Endothelial cell of umbilical vein (primary cell): Measurements from ENCODE around the gene MAP3K10. TPM values are rescaled to one million over a fixed set of nuclear protein-coding genes. Genes with fewer than 3 reads are reported as not detected.

Source experiments
- BruUV-seq: library from RNA; stranded (reverse); fragments of 400-500 nt; replicated peaks from 2 replicates; lab custom pipeline; 2021; lab: Mats Ljungman, UMichigan
- CTCF ChIA-PET: fragments of 300-600, 350-600 bp; sonication (Branson Sonifier 250); formaldehyde crosslinking; loops from one replicate; lab custom pipeline; 2021; ENCODE audit warnings: antibody characterized with exemption, inconsistent platforms; lab: Charles Lee
- POLR2A ChIA-PET: fragments of 300-600, 350-600 bp; sonication (Branson Sonifier 250); formaldehyde crosslinking; loops from one replicate; lab custom pipeline; 2021; ENCODE audit warnings: antibody characterized with exemption, inconsistent platforms; lab: Charles Lee
- DNase-seq: peaks from one replicate; pipeline ENCODE4 v3.0.0-alpha.2; 2011; ENCODE audit warnings: low read depth, low spot score
- FAIRE-seq: peaks from 2 replicates; lab custom pipeline; 2011; peaks lifted over from hg19 to GRCh38; lab: Jason Lieb, UNC
- H2AFZ ChIP-seq: 2 replicates; pipeline ENCODE4 v1.6.0; 2012; ENCODE audit warnings: low read depth, low read length, control low read depth, inconsistent platforms
- H3K27ac ChIP-seq: 2 replicates; pipeline ENCODE4 v1.5.1; 2011; ENCODE audit warnings: low read depth, mild to moderate bottlenecking, control low read depth, low read length, moderate library complexity; ENCODE audit not compliant: insufficient read depth
- H3K27me3 ChIP-seq, 2 experiments: 2 replicates each; pipeline versions ENCODE4 v1.6.0 to v1.6.1; 2011; ENCODE audit warnings: low read length in 2 of 2, mixed read lengths in 1 of 2; ENCODE audit not compliant: control insufficient read depth in 2 of 2, insufficient read depth in 2 of 2
- H3K36me3 ChIP-seq, 2 experiments: 2 replicates in 1 of 2; 3 replicates in 1 of 2; pipeline ENCODE4 v1.5.1; 2011; ENCODE audit warnings: low read length in 2 of 2, mild to moderate bottlenecking in 1 of 2, moderate library complexity in 1 of 2; ENCODE audit not compliant: control insufficient read depth in 2 of 2, insufficient read depth in 2 of 2; ENCODE audit errors: extremely low read depth in 1 of 2
- H3K4me1 ChIP-seq: 3 replicates; pipeline ENCODE4 v1.5.1; 2011; ENCODE audit warnings: mild to moderate bottlenecking, low read length; ENCODE audit not compliant: control insufficient read depth, insufficient read depth; ENCODE audit errors: extremely low read depth
- H3K4me2 ChIP-seq: 2 replicates; pipeline ENCODE4 v1.6.1; 2011; ENCODE audit warnings: low read length, control low read depth, mixed read lengths; ENCODE audit not compliant: insufficient read depth
- H3K4me3 ChIP-seq, 3 experiments: fragments of 200-600 bp in 1 of 3; sonication (generic), shearing (Covaris generic) in 1 of 3; replicated peaks in 1 of 3; 2 replicates each; pipeline ENCODE4 v1.5.1; 2011 to 2016; ENCODE audit warnings: control low read depth in 3 of 3, low read length in 3 of 3, mild to moderate bottlenecking in 2 of 3, inconsistent platforms in 1 of 3, low read depth in 1 of 3, moderate library complexity in 1 of 3; ENCODE audit not compliant: insufficient read depth in 1 of 3
- H3K79me2 ChIP-seq: 2 replicates; pipeline ENCODE4 v1.6.0; 2012; ENCODE audit warnings: low read length, inconsistent platforms; ENCODE audit not compliant: control insufficient read depth, insufficient read depth
- H3K9ac ChIP-seq: replicated peaks from 2 replicates; pipeline ENCODE3; 2011; ENCODE audit warnings: low read length, control low read depth; ENCODE audit not compliant: insufficient read depth; ENCODE audit errors: extremely low read depth
- H3K9me1 ChIP-seq: replicated peaks from 3 replicates; pipeline ENCODE4 v1.6.0; 2011; ENCODE audit warnings: mild to moderate bottlenecking, low read length; ENCODE audit not compliant: control insufficient read depth, insufficient read depth; ENCODE audit errors: extremely low read depth
- H3K9me3 ChIP-seq: replicated peaks from 2 replicates; pipeline ENCODE4 v1.5.1; 2012; ENCODE audit warnings: low read length, inconsistent platforms; ENCODE audit not compliant: control insufficient read depth, insufficient read depth
- H4K20me1 ChIP-seq: replicated peaks from 2 replicates; pipeline ENCODE3; 2011; ENCODE audit warnings: mild to moderate bottlenecking, low read length; ENCODE audit not compliant: control insufficient read depth, insufficient read depth; ENCODE audit errors: extremely low read depth
- CTCF ChIP-seq, 2 donors: IDR thresholded peaks; 1 replicate in 1 of 2; 2 replicates in 1 of 2; pipeline ENCODE4 v1.5.1; 2011; ENCODE audit warnings: low read length in 2 of 2, mild to moderate bottlenecking in 2 of 2, moderate library complexity in 2 of 2, control low read depth in 1 of 2, inconsistent platforms in 1 of 2, low read depth in 1 of 2; ENCODE audit not compliant: insufficient read depth in 1 of 2; ENCODE audit errors: extremely low read depth in 1 of 2
- GATA2 ChIP-seq: IDR thresholded peaks from 2 replicates; pipeline ENCODE4 v1.7.0; 2011; ENCODE audit warnings: low read depth, mild to moderate bottlenecking, moderate library complexity, mixed read lengths, low read length; ENCODE audit not compliant: insufficient read length, insufficient read depth
- MAX ChIP-seq: IDR thresholded peaks from 2 replicates; pipeline ENCODE4 v1.6.1; 2011; ENCODE audit not compliant: insufficient read depth, insufficient read length
- POLR2A ChIP-seq: IDR thresholded peaks from 2 replicates; pipeline ENCODE4 v1.6.1; 2012; ENCODE audit warnings: low read depth, mild to moderate bottlenecking, control low read depth, low read length
- dilution Hi-C: fragments of 300-500 bp; cut with MboI; formaldehyde crosslinking; loops from one replicate; pipeline ENCODE4 v1.15.0; 2019; ENCODE audit warnings: low sequenced_read_pairs; ENCODE audit not compliant: extremely low pct_ligation_motif_present
- intact Hi-C: fragments of 100-400 bp; cut with micrococcal nuclease; formaldehyde crosslinking; loops from one replicate; pipeline ENCODE4 v1.10.0; 2022
- polyA plus RNA-seq, 4 experiments: library from polyadenylated mRNA; depleted of rRNA in 3 of 4; stranded (reverse) in 3 of 4; unstranded in 1 of 4; fragments of >200 nt; gene quantifications; 2 replicates each; pipeline versions ENCODE4 v1.2.1 to v1.2.3, GENCODE V29; 2011 to 2012; ENCODE audit warnings: missing spikeins in 1 of 4
- total RNA-seq: library from RNA; stranded (reverse); gene quantifications from 2 replicates; pipeline ENCODE4 v1.2.3, GENCODE V29; 2021

Gene MAP3K10
- total and polyA plus RNA-seq, 2 donors (not counting 3 experiments of a cell fraction or from before 2014, with no cell fraction given), result 6.3 to 19.4 TPM

- Histone ChIP-seq H3K9me3 (no peaks in the 10 kb centered on the region), H3K27me3 (no peaks in the 10 kb centered on the region), H3K27ac (no peak overlapping the region), H3K9ac (no peak overlapping the region), H2AFZ (no peak overlapping the region), H3K36me3 (no peaks in the 10 kb centered on the region), H3K9me1 (no peaks in the 10 kb centered on the region), H3K4me3 (no peak overlapping the region), H3K4me2 (no peak overlapping the region), H3K4me1 (no peaks in the 10 kb centered on the region), H4K20me1 (no peaks in the 10 kb centered on the region), H3K79me2 (no peaks in the 10 kb centered on the region)
- no TSS peak for BruUV-seq
- CTCF ChIA-PET, result interaction anchor here (1.1 to 1.7 kb wide), 2 partner anchors 9 kb away, joined by 3 to 9 read pairs; no protein-coding TSS in a partner anchor
- intact Hi-C loops (loop anchor here (5.0 kb wide), 1 partner anchor 65 kb away; no protein-coding TSS in a partner anchor), dilution Hi-C loops (no loop called here)
- DNase-seq, result no peak
- POLR2A ChIA-PET, result no interaction called here
- no peak for TF ChIP-seq GATA2
- FAIRE-seq, result no peak
Observed at GRCh38 chr19:40157059-40157458, 34.2 kb upstream of the MAP3K10 start.

GRCh38 chr19:40159744-40160143, 31.5 kb upstream of the MAP3K10 start:
- Histone ChIP-seq H3K27me3 (no peaks in the 10 kb centered on the region), H3K36me3 (no peaks in the 10 kb centered on the region), H3K4me1 (no peaks in the 10 kb centered on the region), H4K20me1 (no peaks in the 10 kb centered on the region), H3K79me2 (no peaks in the 10 kb centered on the region), H3K4me3 (no peak overlapping the region), H2AFZ (no peak overlapping the region), H3K4me2 (no peak overlapping the region), H3K9me3 (no peaks in the 10 kb centered on the region), H3K27ac (no peak overlapping the region), H3K9me1 (no peaks in the 10 kb centered on the region), H3K9ac (no peak overlapping the region)
- POLR2A ChIA-PET, result no interaction called here
- TF ChIP-seq GATA2 (no peak), CTCF (IDR thresholded peaks at IDR 0.05; ENCODE audit: extremely low read depth in 1 of 2, insufficient read depth in 1 of 2, low read depth in 1 of 2, low read length in 2 of 2) (no peak), MAX (no peak), POLR2A (no peak)
- FAIRE-seq, result no peak
- intact Hi-C loops (loop anchor here (5.0 kb wide), 1 partner anchor 63 kb away; no protein-coding TSS in a partner anchor), dilution Hi-C loops (no loop called here)
- no TSS peak for BruUV-seq
- DNase-seq, result no peak
- CTCF ChIA-PET, result interaction anchor here (1.2 to 1.8 kb wide), 3 partner anchors 19 to 146 kb away, joined by 3 to 4 read pairs (median 3); no protein-coding TSS in a partner anchor
